ENCODE data around the gene KDELR3.

The KDELR3 gene

DNA sequence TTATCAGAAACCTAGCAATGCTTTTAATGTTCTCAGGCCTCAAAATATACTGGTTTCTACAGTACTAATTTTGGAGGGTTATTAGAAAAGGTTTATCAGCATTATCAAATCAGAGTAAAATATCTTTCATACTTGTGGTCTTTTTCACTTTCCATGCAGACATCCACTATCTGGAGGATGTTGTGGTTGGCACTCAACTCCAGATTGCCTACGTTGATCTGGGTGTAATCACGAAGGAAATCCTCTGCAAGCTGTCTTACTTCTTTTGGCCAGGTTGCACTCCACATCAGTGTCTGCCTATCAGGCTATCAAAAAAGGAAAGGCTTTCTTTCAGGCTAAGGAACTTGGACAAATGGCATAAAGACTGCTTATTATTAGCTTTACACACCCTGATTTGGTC lies 26.6 kb downstream of the KDELR3 start:
- Histone ChIP-seq H3K9me3 (ENCODE audit: control insufficient read depth, low read length) (no peaks in the 10 kb centered on the region), H3K4me1 (ENCODE audit: control insufficient read depth, insufficient read depth, low read length, poor library complexity, severe bottlenecking) (no peaks in the 10 kb centered on the region), H3K27me3 (replicated peaks; ENCODE audit: control insufficient read depth, insufficient read depth, low read length, poor library complexity, severe bottlenecking) (no peaks in the 10 kb centered on the region), H3K27ac (ENCODE audit: insufficient read depth, low read length, poor library complexity, severe bottlenecking) (no peak overlapping the region), H3K4me3 (ENCODE audit: insufficient read depth, low read depth, low read length, poor library complexity, severe bottlenecking) (no peak overlapping the region), H3K36me3 (ENCODE audit: control insufficient read depth, insufficient read depth, low read length) (peaks cover 98% of the 10 kb centered on the region)
- DNase-seq, result no peak

DNA sequence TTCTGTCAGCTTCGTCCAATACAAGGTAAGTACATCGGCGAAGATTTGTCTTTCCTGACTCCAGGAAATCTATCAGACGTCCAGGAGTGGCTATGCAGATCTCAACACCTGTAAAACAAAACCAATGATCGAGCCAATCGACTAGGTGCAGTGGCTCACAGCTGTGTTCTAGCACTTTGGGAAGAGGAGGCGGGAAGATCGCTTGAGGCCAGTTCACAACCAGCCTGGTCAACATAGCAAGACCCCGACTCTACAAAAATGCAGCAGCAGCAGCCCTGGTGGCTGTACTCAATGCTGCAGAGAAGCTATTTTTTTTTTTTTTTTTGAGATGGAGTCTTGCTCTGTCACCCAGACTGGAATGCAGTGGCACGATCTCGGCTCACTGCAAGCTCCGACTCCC lies 27.0 kb downstream of the KDELR3 start:
- Histone ChIP-seq H3K27ac (ENCODE audit: insufficient read depth, low read length, poor library complexity, severe bottlenecking) (no peak overlapping the region), H3K4me3 (ENCODE audit: insufficient read depth, low read depth, low read length, poor library complexity, severe bottlenecking) (no peak overlapping the region), H3K9me3 (ENCODE audit: control insufficient read depth, low read length) (no peaks in the 10 kb centered on the region), H3K27me3 (replicated peaks; ENCODE audit: control insufficient read depth, insufficient read depth, low read length, poor library complexity, severe bottlenecking) (no peaks in the 10 kb centered on the region), H3K4me1 (ENCODE audit: control insufficient read depth, insufficient read depth, low read length, poor library complexity, severe bottlenecking) (no peaks in the 10 kb centered on the region), H3K36me3 (ENCODE audit: control insufficient read depth, insufficient read depth, low read length) (peaks cover 98% of the 10 kb centered on the region)
- DNase-seq, result no peak

DNA sequence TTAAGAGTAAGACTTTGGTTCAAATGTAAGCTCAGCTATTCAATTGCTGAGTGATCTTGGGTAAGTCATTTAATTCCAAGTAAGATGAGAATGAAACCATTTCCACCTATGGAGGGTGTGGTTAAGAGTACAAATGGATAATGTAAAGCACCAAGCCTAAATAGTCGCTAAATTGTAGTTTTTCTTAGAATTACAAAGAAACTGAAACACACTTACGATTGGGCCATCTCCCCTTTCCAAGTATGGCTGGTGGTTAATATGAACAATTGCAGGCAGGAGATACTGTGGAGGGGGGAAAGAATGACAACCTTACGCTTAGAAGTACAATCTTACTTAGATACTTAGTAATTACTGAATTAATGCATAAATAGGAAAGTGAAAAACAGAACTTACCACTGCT lies 30.0 kb downstream of the KDELR3 start:
- H3K36me3 ChIP-seq (ENCODE audit: control insufficient read depth, insufficient read depth, low read length), result peaks cover 74% of the 10 kb centered on the region
- H3K27me3 ChIP-seq (replicated peaks; ENCODE audit: control insufficient read depth, insufficient read depth, low read length, poor library complexity, severe bottlenecking), result no peaks in the 10 kb centered on the region
- no peak for DNase-seq
- H3K9me3 ChIP-seq (ENCODE audit: control insufficient read depth, low read length), result no peaks in the 10 kb centered on the region
- H3K27ac ChIP-seq (ENCODE audit: insufficient read depth, low read length, poor library complexity, severe bottlenecking), result no peak overlapping the region
- no peak overlapping the region for H3K4me3 ChIP-seq (ENCODE audit: insufficient read depth, low read depth, low read length, poor library complexity, severe bottlenecking)
- H3K4me1 ChIP-seq (ENCODE audit: control insufficient read depth, insufficient read depth, low read length, poor library complexity, severe bottlenecking), result peaks cover 15% of the 10 kb centered on the region

DNA sequence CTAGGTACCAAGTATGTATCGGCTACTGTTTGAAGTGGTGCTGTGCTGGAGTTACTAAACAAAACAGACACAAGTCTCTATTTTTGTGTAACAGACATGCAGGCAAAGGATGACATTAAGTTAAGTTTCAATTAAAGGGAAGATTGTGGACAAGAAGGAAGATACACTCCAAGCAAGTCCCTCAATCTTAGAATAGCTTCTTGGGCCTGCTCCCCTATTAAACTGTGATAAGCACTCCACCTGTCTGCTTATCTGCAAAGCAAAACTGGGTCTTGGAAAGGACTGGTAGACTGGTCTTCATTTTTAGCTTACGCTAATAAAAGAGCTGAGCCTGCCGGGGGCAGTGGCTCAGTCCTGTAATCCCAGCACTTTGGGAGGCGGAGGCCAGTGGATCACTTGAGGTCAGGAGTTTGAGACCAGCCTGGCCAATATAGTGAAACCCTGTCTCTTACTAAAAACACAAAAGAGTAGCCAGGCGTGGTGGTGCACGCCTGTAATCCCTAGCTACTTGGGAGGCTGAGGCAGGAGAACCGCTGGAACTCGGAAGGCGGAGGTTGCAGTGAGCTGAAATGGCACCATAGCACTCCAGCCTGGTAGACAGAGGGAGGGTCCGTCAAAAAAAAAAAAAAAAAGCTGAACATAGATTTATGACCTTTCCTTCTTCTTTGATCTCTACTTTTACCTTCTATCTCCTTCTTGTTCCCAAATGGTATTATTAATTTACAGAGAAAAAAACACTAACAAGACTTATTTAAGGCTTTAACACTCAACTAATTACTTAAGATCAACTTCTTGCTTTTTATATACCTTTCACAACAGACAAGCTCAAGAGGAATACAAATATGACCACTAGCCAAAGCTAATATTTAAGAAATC lies 34.1 kb downstream of the KDELR3 start:
- H3K4me3 ChIP-seq (ENCODE audit: insufficient read depth, low read depth, low read length, poor library complexity, severe bottlenecking), result no peak overlapping the region
- H3K27ac ChIP-seq (ENCODE audit: insufficient read depth, low read length, poor library complexity, severe bottlenecking), result no peak overlapping the region
- peaks cover 34% of the 10 kb centered on the region for H3K36me3 ChIP-seq (ENCODE audit: control insufficient read depth, insufficient read depth, low read length)

DNA sequence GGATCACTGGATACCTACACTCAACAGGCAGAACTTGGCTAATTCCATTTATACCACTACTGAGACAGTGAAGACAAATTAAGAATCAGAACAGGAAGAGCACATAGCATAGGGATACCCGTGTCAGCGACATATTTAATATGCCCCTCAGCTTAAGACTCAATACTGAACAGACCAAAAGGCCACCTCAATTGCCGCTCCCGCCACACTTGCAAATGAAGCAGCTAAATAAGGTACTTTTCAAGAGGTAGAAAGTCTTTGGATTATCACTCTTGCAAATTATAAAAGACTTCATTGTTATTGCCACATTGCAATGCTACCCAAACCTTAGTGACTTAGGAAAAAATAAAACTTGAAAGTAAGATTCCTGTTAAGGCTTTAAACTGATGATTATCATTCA lies 35.1 kb downstream of the KDELR3 start:
- H3K27me3 ChIP-seq (replicated peaks; ENCODE audit: control insufficient read depth, insufficient read depth, low read length, poor library complexity, severe bottlenecking), result no peaks in the 10 kb centered on the region
- peak overlapping the region; percentile 96 for H3K4me3 ChIP-seq (ENCODE audit: insufficient read depth, low read depth, low read length, poor library complexity, severe bottlenecking)
- H3K9me3 ChIP-seq (ENCODE audit: control insufficient read depth, low read length), result no peaks in the 10 kb centered on the region
- H3K27ac ChIP-seq (ENCODE audit: insufficient read depth, low read length, poor library complexity, severe bottlenecking), result peak overlapping the region; percentile 15
- no peak for DNase-seq
- H3K36me3 ChIP-seq (ENCODE audit: control insufficient read depth, insufficient read depth, low read length), result peaks cover 24% of the 10 kb centered on the region
- peaks cover 26% of the 10 kb centered on the region for H3K4me1 ChIP-seq (ENCODE audit: control insufficient read depth, insufficient read depth, low read length, poor library complexity, severe bottlenecking)

More for the DNA sequence above, 34.1 kb downstream of the KDELR3 start:
- no peaks in the 10 kb centered on the region for H3K27me3 ChIP-seq (replicated peaks; ENCODE audit: control insufficient read depth, insufficient read depth, low read length, poor library complexity, severe bottlenecking)
- no peaks in the 10 kb centered on the region for H3K9me3 ChIP-seq (ENCODE audit: control insufficient read depth, low read length)
- H3K4me1 ChIP-seq (ENCODE audit: control insufficient read depth, insufficient read depth, low read length, poor library complexity, severe bottlenecking), result peaks cover 26% of the 10 kb centered on the region
- DNase-seq, result no peak

DNA sequence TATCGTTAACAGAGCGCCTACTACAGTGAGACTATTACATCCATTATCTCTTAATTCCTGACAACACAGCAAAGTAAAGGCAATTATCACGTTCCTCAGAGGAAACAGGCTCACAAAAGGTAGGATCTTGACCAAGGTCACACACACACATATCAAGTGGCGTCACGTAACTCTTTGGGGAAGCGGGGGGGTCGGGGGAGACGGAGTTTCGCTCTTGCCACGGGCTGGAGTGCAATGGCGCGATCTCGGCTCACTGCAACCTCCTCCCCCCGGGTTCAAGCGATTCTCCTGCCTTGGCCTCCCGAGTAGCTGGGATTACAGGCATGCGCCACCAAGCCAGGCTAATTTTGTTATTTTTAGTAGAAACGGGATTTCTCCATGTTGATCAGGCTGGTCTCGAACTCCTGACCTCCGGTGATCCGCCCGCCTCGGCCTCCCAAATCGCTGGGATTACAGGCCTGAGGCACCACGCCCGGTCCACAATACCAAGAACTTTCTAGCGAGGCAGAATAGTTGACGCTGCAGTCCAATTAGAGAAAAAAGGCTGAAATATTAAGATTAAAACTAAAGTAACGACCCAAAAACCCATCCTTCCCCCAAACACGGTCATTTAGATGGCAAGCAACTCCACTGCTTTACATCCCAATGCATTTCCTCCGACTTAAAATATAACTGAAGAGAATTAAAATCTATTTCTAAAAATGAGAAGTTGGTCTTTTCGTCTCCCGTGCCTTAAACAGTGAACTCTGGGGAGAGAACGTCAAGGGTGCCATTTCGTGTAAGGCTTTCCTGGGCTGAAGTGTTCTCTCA lies 37.0 kb downstream of the KDELR3 start:
- peaks cover 26% of the 10 kb centered on the region for H3K4me1 ChIP-seq (ENCODE audit: control insufficient read depth, insufficient read depth, low read length, poor library complexity, severe bottlenecking)

DNA sequence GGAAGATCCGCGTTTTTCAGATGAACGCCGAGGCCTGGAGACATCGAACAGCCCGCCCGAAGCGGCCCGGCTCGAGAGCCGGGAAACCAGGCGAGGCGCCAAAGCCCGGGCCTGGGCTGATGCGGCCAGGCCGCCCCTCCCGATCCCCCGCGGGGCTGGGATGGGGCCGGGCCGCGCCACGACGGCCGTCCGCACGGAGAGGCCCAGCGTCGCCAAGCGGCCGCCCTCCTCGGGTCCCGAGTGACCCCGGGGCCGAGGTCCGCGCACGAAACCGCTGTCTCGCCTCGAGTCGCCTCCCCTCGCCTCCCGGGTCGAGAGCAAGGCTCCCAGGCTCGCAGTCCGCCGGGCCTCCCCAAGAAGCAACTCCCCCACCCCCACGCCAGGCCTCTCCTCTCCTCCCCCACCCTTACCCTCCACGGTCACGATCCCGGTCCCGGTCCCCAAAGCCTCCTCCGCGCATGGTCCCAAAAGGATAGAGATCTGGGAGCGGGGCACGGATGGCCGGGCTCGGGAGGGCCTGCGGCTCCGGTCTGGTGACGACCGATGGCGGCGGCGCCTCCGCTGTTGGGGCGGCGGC lies 37.7 kb downstream of the KDELR3 start:
- no peaks in the 10 kb centered on the region for H3K27me3 ChIP-seq (replicated peaks; ENCODE audit: control insufficient read depth, insufficient read depth, low read length, poor library complexity, severe bottlenecking)
- H3K9me3 ChIP-seq (ENCODE audit: control insufficient read depth, low read length), result no peaks in the 10 kb centered on the region
- H3K36me3 ChIP-seq (ENCODE audit: control insufficient read depth, insufficient read depth, low read length), result peaks cover 4% of the 10 kb centered on the region
- H3K4me1 ChIP-seq (ENCODE audit: control insufficient read depth, insufficient read depth, low read length, poor library complexity, severe bottlenecking), result peaks cover 26% of the 10 kb centered on the region
- peak in 2 of 3 donors; percentile 13 to 23 for DNase-seq
- H3K4me3 ChIP-seq (ENCODE audit: insufficient read depth, low read depth, low read length, poor library complexity, severe bottlenecking), result peak overlapping the region; percentile 96
- peak overlapping the region; percentile 99 for H3K27ac ChIP-seq (ENCODE audit: insufficient read depth, low read length, poor library complexity, severe bottlenecking)

More for the DNA sequence above, 37.0 kb downstream of the KDELR3 start:
- Histone ChIP-seq H3K27ac (ENCODE audit: insufficient read depth, low read length, poor library complexity, severe bottlenecking) (peak overlapping the region; percentile 99), H3K4me3 (ENCODE audit: insufficient read depth, low read depth, low read length, poor library complexity, severe bottlenecking) (peak overlapping the region; percentile 96), H3K9me3 (ENCODE audit: control insufficient read depth, low read length) (no peaks in the 10 kb centered on the region), H3K36me3 (ENCODE audit: control insufficient read depth, insufficient read depth, low read length) (peaks cover 5% of the 10 kb centered on the region), H3K27me3 (replicated peaks; ENCODE audit: control insufficient read depth, insufficient read depth, low read length, poor library complexity, severe bottlenecking) (no peaks in the 10 kb centered on the region)
- peak; percentile 27 to 49 (median 37) for DNase-seq

DNA sequence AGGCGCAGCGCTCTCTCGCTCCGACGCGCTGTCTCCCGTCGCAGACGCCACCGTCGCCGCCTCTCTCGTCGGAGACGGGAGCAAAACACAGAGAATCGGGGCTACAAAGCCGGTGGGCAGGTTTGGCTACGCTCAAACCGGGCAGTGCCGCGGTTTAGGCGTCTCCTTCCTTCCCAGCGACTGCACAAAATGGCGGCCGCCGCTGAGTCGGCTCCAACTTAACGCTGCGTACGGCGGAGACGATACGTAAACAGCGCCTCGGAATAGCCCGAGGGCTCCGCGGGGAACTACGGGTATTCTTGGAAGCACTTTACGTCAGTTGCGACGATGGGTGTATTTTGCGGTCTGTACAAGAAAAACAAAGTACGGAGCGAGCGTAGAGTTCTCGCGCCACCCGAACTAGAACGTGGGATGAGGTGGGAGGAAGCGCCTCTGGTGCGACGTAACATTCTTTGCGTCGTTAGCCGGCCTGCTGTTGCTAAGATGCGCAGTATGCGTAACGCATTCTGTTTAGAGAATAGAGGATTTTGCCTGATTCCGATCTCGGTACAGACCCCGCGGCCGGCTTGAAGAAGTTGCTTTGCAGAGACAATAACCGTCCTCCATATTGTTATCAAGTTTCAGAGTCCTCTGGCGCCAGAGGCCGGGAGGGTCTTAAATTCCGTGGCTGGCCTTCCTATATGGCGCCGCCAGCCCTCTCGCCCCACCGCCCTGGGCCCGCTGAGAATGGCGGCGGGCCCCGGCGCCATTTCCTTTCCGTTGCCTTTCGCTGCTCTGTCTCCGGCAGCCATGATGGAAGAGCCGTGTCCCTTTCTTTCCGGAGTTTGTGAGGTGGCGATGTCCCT lies 38.4 kb downstream of the KDELR3 start, which contains the start of gene DDX17:
DDX17 (minus strand) TSS at position 194 of the 845 bp plus-strand sequence.
- no peaks in the 10 kb centered on the region for H3K27me3 ChIP-seq (replicated peaks; ENCODE audit: control insufficient read depth, insufficient read depth, low read length, poor library complexity, severe bottlenecking)
- DNase-seq, result peak; percentile 90 to 92 (median 91)
- H3K9me3 ChIP-seq (ENCODE audit: control insufficient read depth, low read length), result no peaks in the 10 kb centered on the region
- H3K36me3 ChIP-seq (ENCODE audit: control insufficient read depth, insufficient read depth, low read length), result peaks cover under 1% of the 10 kb centered on the region
- H3K4me3 ChIP-seq (ENCODE audit: insufficient read depth, low read depth, low read length, poor library complexity, severe bottlenecking), result peak within 1 kb of the TSS; percentile 96
- H3K27ac ChIP-seq (ENCODE audit: insufficient read depth, low read length, poor library complexity, severe bottlenecking), result peak within 1 kb of the TSS; percentile 99
- peaks cover 25% of the 10 kb centered on the region for H3K4me1 ChIP-seq (ENCODE audit: control insufficient read depth, insufficient read depth, low read length, poor library complexity, severe bottlenecking)

DNA sequence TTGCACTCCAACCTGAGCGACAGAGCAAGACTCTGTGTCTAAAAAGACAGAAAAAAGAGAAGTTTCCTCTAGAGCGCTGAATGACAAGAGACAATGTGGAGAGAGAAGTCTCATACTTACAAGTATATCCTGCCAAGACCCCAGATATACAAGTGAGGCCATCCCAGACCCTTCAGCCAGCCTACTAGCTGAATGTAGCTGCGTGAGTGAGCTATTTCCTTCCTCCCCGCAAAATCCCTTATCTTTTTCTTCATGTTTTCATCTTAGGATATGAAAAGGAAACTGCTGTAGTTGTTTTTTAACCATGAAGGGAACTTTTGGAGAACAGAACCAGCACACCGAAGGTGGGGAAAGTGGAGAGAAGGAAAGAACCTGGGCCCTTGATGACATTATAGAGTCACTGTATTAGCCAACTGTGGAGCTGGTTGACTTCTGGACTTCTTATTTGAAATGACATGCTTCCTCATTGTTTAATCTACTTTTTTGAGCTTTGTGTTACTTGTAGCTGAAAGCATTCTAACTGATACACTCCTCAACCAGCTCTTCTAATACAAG lies 42.6 kb downstream of the KDELR3 start:
- H3K4me1 ChIP-seq (ENCODE audit: control insufficient read depth, insufficient read depth, low read length, poor library complexity, severe bottlenecking), result no peaks in the 10 kb centered on the region
- no peak for DNase-seq
- no peaks in the 10 kb centered on the region for H3K9me3 ChIP-seq (ENCODE audit: control insufficient read depth, low read length)
- H3K27ac ChIP-seq (ENCODE audit: insufficient read depth, low read length, poor library complexity, severe bottlenecking), result no peak overlapping the region
- no peak overlapping the region for H3K4me3 ChIP-seq (ENCODE audit: insufficient read depth, low read depth, low read length, poor library complexity, severe bottlenecking)
- H3K27me3 ChIP-seq (replicated peaks; ENCODE audit: control insufficient read depth, insufficient read depth, low read length, poor library complexity, severe bottlenecking), result no peaks in the 10 kb centered on the region
- no peaks in the 10 kb centered on the region for H3K36me3 ChIP-seq (ENCODE audit: control insufficient read depth, insufficient read depth, low read length)
